Body of pancreas (tissue), 4 donors: Measurements from ENCODE around the gene GOSR1. TPM values are rescaled to one million over a fixed set of nuclear protein-coding genes. Genes with fewer than 3 reads are reported as not detected.
"Not testable (repeated sequence)": the region's sequence is repeated elsewhere in the genome, so short reads cannot be mapped to it uniquely, and the experiment has no call there.

Experiments used
- ATAC-seq: fragments of 150-250 bp; one replicate; pipeline ENCODE4 v1.9.1; 2016
- DNase-seq, 4 donors: peaks; one replicate each; pipeline ENCODE4 v3.0.0-alpha.2; 2019
- H3K27ac ChIP-seq, 4 donors: fragments of 200-600 bp; sonication (generic); 1 replicate in 3 of 4; 2 replicates in 1 of 4; pipeline versions ENCODE4 v1.5.1 to v1.6.1; 2016 to 2019; ENCODE audit warnings: mild to moderate bottlenecking in 1 of 4, mixed read lengths in 1 of 4, moderate library complexity in 1 of 4
- H3K27me3 ChIP-seq, 2 donors: fragments of 200-600 bp; sonication (generic); one replicate each; pipeline ENCODE4 v1.6.0; 2016; ENCODE audit warnings: mild to moderate bottlenecking in 1 of 2
- H3K36me3 ChIP-seq, 2 donors: fragments of 200-600 bp; sonication (generic); replicated peaks in 1 of 2; 2 replicates each; pipeline ENCODE4 v1.5.1; 2016; ENCODE audit warnings: low read depth in 2 of 2; ENCODE audit not compliant: insufficient read depth in 1 of 2
- H3K4me1 ChIP-seq: fragments of 200-600 bp; sonication (generic); one replicate; pipeline ENCODE4 v1.6.0; 2016
- H3K4me3 ChIP-seq, 2 donors: fragments of 200-600 bp; sonication (generic); 1 replicate in 1 of 2; 2 replicates in 1 of 2; pipeline ENCODE4 v1.5.1; 2016 to 2019
- H3K9me3 ChIP-seq, 3 donors: fragments of 200-600 bp; sonication (generic); 1 replicate in 2 of 3; 2 replicates in 1 of 3; pipeline ENCODE4 v1.5.1; 2016
- CTCF ChIP-seq, 7 experiments: fragments of 450-650 bp in 4 of 7; fragments of 200-600 bp in 3 of 7; sonication (generic) in 3 of 7; IDR thresholded peaks; one replicate each; pipeline ENCODE4 v1.5.1; 2016 to 2019; ENCODE audit warnings: antibody characterized with exemption in 7 of 7
- POLR2A ChIP-seq, 3 donors: fragments of 450-650 bp; IDR thresholded peaks; one replicate each; pipeline ENCODE4 v1.6.1; 2016; ENCODE audit warnings: antibody characterized with exemption in 3 of 3, mild to moderate bottlenecking in 2 of 3
- WGBS, 2 donors: methylation state at CpG; one replicate each; pipeline ENCODE4 v1.1.5; 2017; 5-methylcytosine and 5-hydroxymethylcytosine counted together
- intact Hi-C: fragments of 100-400 bp; cut with DNase I; formaldehyde crosslinking; loops from one replicate; pipeline ENCODE4 v1.15.1; 2023
- total RNA-seq, 2 donors: library from RNA; depleted of rRNA; stranded (reverse); fragments of >200 nt; gene quantifications; one replicate each; pipeline ENCODE4 v1.1.0, GENCODE V29; 2016

GOSR1 gene
- total RNA-seq, 2 donors from 2014 or later = 20.8 to 24.1 TPM

DNA sequence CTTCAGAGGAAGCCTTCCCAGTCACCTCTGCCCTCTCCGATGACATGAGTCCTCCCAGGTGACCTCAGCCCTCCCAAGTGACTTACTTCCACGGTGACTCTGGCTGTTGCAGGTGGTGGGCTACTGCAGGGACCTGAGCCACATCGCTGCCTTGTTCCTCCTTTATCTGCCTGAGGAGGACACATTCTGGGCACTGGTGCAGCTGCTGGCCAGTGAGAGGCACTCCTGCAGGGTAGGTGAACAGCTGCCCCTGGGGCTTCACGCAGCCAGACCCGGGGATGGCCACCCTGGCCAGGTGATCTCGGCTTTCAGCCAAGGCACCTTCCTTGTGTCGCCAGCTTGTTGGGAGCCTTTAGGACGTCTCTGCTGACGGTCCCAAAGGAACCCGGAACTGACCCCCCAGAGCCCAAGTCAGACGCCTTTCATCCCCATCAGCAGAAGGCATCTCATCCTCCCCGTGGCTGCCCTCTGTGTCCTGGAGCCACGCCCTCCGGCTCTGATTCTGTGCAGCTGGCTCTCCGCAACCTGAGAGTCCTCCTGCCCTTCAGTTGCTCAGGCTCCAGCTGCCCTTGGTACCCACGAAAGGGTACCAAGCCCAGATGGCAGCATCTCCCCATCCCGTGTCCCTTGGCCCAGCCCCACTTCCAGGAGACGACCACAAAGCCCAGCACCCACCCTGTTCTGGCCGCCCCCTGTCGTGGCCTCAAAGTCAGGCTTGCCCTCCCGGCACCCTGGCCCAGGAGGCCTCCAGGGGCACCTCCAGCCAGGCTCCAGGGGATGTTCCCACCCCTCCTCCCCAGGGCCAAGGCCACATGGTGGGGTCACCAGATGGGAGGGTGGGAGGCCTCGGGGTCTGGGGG, 81.7 kb downstream of the GOSR1 start:
- intact Hi-C loops = no loop called here
- Histone ChIP-seq H3K27me3 (no peaks in the 10 kb centered on the region), H3K36me3 (no peaks in the 10 kb centered on the region), H3K4me3 (no peak overlapping the region), H3K27ac (no peak overlapping the region), H3K9me3 (no peaks in the 10 kb centered on the region), H3K4me1 (no peaks in the 10 kb centered on the region)
- ATAC-seq = no peak
- no peak for DNase-seq
- no peak for TF ChIP-seq POLR2A (IDR thresholded peaks at IDR 0.05)
- TF ChIP-seq CTCF (IDR thresholded peaks at IDR 0.05) = no peak
- 70 to 73% methylated on average over 8 to 22 of the region's 22 CpGs for WGBS, 2 donors

DNA sequence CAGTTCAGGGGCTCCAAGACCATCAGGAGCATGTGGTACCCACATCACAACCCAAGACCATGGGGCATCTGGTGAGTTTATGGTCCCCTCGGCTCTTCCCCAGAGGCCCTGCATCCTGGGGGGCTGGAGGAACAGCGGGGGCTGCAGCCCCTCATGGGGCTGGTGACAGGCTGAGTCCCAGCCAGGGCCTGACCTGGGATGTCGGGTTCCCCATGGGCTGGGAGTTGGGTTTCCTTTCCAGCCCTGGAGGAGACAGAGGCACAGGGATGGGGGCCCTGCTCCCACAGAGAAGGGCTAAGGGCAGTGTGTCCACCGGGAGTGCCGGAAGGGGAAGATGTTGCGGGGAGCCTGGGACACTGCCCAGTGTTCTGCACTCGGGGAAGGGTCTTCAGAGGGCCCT, 82.4 kb downstream of the GOSR1 start:
- Histone ChIP-seq H3K27me3 (no peaks in the 10 kb centered on the region), H3K9me3 (no peaks in the 10 kb centered on the region), H3K4me3 (no peak overlapping the region), H3K4me1 (no peaks in the 10 kb centered on the region), H3K27ac (no peak overlapping the region), H3K36me3 (no peaks in the 10 kb centered on the region)
- DNase-seq = no peak
- 73 to 85% methylated on average over 6 to 7 of the region's 7 CpGs for WGBS, 2 donors
- TF ChIP-seq CTCF (IDR thresholded peaks at IDR 0.05) = no peak
- TF ChIP-seq POLR2A (IDR thresholded peaks at IDR 0.05) = no peak
- no peak for ATAC-seq
- intact Hi-C loops = no loop called here

- H3K27ac ChIP-seq, H3K36me3 ChIP-seq, H3K27me3 ChIP-seq, H3K4me1 ChIP-seq, H3K4me3 ChIP-seq, DNase-seq, H3K9me3 ChIP-seq, ATAC-seq, intact Hi-C loops: not testable (repeated sequence)
- 64 to 74% methylated on average over 4 to 8 of the region's 8 CpGs for whole genome bisulfite sequencing, 2 donors
Observed at GRCh38 chr17:30560117-30561026, 83.2 kb downstream of the GOSR1 start.

DNA sequence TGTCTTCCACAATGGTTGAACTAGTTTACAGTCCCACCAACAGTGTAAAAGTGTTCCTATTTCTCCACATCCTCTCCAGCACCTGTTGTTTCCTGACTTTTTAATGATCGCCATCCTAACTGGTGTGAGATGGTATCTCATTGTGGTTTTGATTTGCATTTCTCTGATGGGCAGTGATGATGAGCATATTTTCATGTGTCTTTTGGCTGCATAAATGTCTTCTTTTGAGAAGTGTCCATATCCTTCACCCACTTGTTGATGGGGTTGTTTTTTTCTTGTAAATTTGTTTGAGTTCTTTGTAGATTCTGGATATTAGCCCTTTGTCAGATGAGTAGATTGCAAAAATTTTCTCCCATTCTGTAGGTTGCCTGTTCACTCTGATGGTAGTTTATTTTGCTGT, 84.6 kb downstream of the GOSR1 start:
- H3K27me3 ChIP-seq, H3K4me3 ChIP-seq, intact Hi-C loops, DNase-seq, H3K9me3 ChIP-seq, H3K36me3 ChIP-seq, H3K27ac ChIP-seq, ATAC-seq, H3K4me1 ChIP-seq: not testable (repeated sequence)
- 94 to 100% methylated on average over 1 of the region's 1 CpG for WGBS, 2 donors

GRCh38 chr17:30563131-30563904, 86.1 kb downstream of the GOSR1 start:
- H3K4me3 ChIP-seq, H3K9me3 ChIP-seq, DNase-seq, H3K27ac ChIP-seq, intact Hi-C loops, H3K36me3 ChIP-seq, H3K27me3 ChIP-seq, ATAC-seq, H3K4me1 ChIP-seq: not testable (repeated sequence)
- 62 to 67% methylated on average over 9 of the region's 9 CpGs for WGBS, 2 donors

- intact Hi-C loops, DNase-seq: not testable (repeated sequence)
- 59 to 65% methylated on average over 7 of the region's 7 CpGs for WGBS, 2 donors
Observed at GRCh38 chr17:30563905-30564390, 86.7 kb downstream of the GOSR1 start.

GRCh38 chr17:30564422-30565072, 87.3 kb downstream of the GOSR1 start:
- H3K27me3 ChIP-seq, intact Hi-C loops, H3K9me3 ChIP-seq, H3K4me1 ChIP-seq, H3K4me3 ChIP-seq, H3K36me3 ChIP-seq, ATAC-seq, H3K27ac ChIP-seq: not testable (repeated sequence)
- 40% methylated on average over 12 to 13 of the region's 13 CpGs for WGBS, 2 donors
- DNase-seq = peak in 1 of 4 donors; percentile 31

More at GRCh38 chr17:30563905-30564390, 86.7 kb downstream of the GOSR1 start:
- H3K36me3 ChIP-seq, H3K9me3 ChIP-seq, H3K4me3 ChIP-seq, ATAC-seq, H3K27me3 ChIP-seq, H3K27ac ChIP-seq, H3K4me1 ChIP-seq: not testable (repeated sequence)
